ENCODE results near the gene ZFHX3.

DNA sequence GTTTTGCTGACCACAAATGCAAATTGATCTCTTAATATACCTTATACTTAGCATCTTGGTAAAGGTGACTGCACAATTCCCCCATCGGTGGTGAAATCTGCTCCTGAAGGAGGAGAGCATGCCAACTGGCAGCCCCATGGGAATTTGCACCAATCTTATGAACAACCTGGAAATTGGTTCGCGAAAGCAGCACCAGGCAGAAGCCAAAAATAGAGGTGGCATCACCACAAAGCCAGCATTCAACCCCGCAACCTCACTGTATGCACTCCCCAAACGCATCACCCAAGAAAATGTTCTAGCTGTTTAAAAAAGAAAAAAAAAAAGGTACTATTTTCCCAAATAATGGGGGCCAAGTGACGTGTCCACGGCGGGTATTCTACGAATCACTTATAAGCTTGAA is 213.4 kb downstream of the ZFHX3 start:
- no peak for TF ChIP-seq FOXM1 (IDR thresholded peaks at IDR 0.05; ENCODE audit: low read depth, low read length)
- TF ChIP-seq SUZ12 (IDR thresholded peaks at IDR 0.05; ENCODE audit: unreplicated experiment): no peak
- TF ChIP-seq, protein P1, sequence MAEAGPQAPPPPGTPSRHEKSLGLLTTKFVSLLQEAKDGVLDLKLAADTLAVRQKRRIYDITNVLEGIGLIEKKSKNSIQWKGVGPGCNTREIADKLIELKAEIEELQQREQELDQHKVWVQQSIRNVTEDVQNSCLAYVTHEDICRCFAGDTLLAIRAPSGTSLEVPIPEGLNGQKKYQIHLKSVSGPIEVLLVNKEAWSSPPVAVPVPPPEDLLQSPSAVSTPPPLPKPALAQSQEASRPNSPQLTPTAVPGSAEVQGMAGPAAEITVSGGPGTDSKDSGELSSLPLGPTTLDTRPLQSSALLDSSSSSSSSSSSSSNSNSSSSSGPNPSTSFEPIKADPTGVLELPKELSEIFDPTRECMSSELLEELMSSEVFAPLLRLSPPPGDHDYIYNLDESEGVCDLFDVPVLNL (IDR thresholded peaks at IDR 0.05; ENCODE audit: low read depth, low read length): no peak
- no peak for TF ChIP-seq PAX8 (IDR thresholded peaks at IDR 0.05)
- TF ChIP-seq POLR2AphosphoS2 (IDR thresholded peaks at IDR 0.05; ENCODE audit: low read depth, low read length): no peak
- TF ChIP-seq ZNF274 (IDR thresholded peaks at IDR 0.05; ENCODE audit: insufficient read depth, insufficient read length): no peak
